MM.1S (cell line): ENCODE data around the gene SHQ1.

Experiments used
- DNase-seq: peaks from one replicate; pipeline ENCODE4 v3.0.0-alpha.2; 2015
- H2AFZ ChIP-seq: fragments of 300-600 bp; sonication (generic); 2 replicates; pipeline ENCODE4 v1.6.0; 2016; ENCODE audit warnings: antibody characterized with exemption, low read length
- H3F3A ChIP-seq: fragments of 300-600 bp; sonication (generic); 2 replicates; pipeline ENCODE4 v1.6.1; 2016; ENCODE audit warnings: mild to moderate bottlenecking, antibody characterized with exemption, low read length, moderate library complexity, mixed read lengths; ENCODE audit not compliant: insufficient read depth
- H3K27ac ChIP-seq: fragments of 300-600 bp; sonication (generic); 2 replicates; pipeline ENCODE4 v1.5.1; 2016; ENCODE audit warnings: mild to moderate bottlenecking, low read length
- H3K27me3 ChIP-seq: fragments of 300-600 bp; sonication (generic); replicated peaks from 2 replicates; pipeline ENCODE4 v1.6.0; 2016; ENCODE audit warnings: low read length; ENCODE audit not compliant: insufficient read depth
- H3K36me3 ChIP-seq: fragments of 300-600 bp; sonication (generic); replicated peaks from 2 replicates; pipeline ENCODE4 v1.6.1; 2016; ENCODE audit warnings: mild to moderate bottlenecking, low read length, mixed read lengths; ENCODE audit not compliant: insufficient read depth
- H3K4me1 ChIP-seq: fragments of 300-600 bp; sonication (generic); 2 replicates; pipeline ENCODE4 v1.6.1; 2016; ENCODE audit warnings: low read length, mixed read lengths
- H3K4me2 ChIP-seq: fragments of 300-600 bp; sonication (generic); 2 replicates; pipeline ENCODE4 v1.6.0; 2016; ENCODE audit warnings: low read depth, low read length
- H3K4me3 ChIP-seq: fragments of 300-600 bp; sonication (generic); 2 replicates; pipeline ENCODE4 v1.5.1; 2016; ENCODE audit warnings: low read length, mixed read lengths
- H3K79me2 ChIP-seq: fragments of 300-600 bp; sonication (generic); 2 replicates; pipeline ENCODE4 v1.6.1; 2016; ENCODE audit warnings: mixed run types, low read length, mixed read lengths
- H3K9ac ChIP-seq: fragments of 300-600 bp; sonication (generic); 2 replicates; pipeline ENCODE4 v1.6.1; 2016; ENCODE audit warnings: low read length, mixed read lengths
- H3K9me2 ChIP-seq: fragments of 300-600 bp; sonication (generic); replicated peaks from 2 replicates; pipeline ENCODE4 v1.6.1; 2016; ENCODE audit warnings: mild to moderate bottlenecking, low read length, mixed read lengths; ENCODE audit not compliant: insufficient read depth
- H3K9me3 ChIP-seq: fragments of 300-600 bp; sonication (generic); replicated peaks from 2 replicates; pipeline ENCODE4 v1.6.1; 2016; ENCODE audit warnings: mild to moderate bottlenecking, low read length, mixed read lengths; ENCODE audit not compliant: insufficient read depth
- H4K20me1 ChIP-seq: fragments of 300-600 bp; sonication (generic); 2 replicates; pipeline ENCODE4 v1.6.1; 2016; ENCODE audit warnings: mild to moderate bottlenecking, low read length, moderate library complexity, mixed read lengths; ENCODE audit not compliant: insufficient read depth
- CTCF ChIP-seq: fragments of 300-600 bp; sonication (generic); IDR thresholded peaks from 2 replicates; pipeline ENCODE4 v1.5.1; 2016; ENCODE audit warnings: antibody characterized with exemption, low read length, mixed read lengths
- EZH2 ChIP-seq: fragments of 300-600 bp; sonication (generic); optimal IDR thresholded peaks from 2 replicates; pipeline ENCODE3; 2017; ENCODE audit warnings: low read depth, mild to moderate bottlenecking, antibody characterized with exemption, low read length, mixed read lengths
- EZH2phosphoT487 ChIP-seq: fragments of 300-600 bp; sonication (generic); IDR thresholded peaks from 2 replicates; pipeline ENCODE4 v1.6.1; 2018; ENCODE audit warnings: antibody characterized with exemption, low read length

SHQ1 gene

GRCh38 chr3:72803573-72803972 is 44.7 kb downstream of the SHQ1 start:
- Histone ChIP-seq H3K4me2 (no peak overlapping the region), H2AFZ (no peak overlapping the region), H4K20me1 (no peaks in the 10 kb centered on the region), H3K9me3 (no peaks in the 10 kb centered on the region), H3K4me1 (no peaks in the 10 kb centered on the region), H3K9me2 (no peaks in the 10 kb centered on the region), H3K27ac (no peak overlapping the region), H3F3A (no peaks in the 10 kb centered on the region), H3K79me2 (no peaks in the 10 kb centered on the region), H3K27me3 (no peaks in the 10 kb centered on the region), H3K4me3 (no peak overlapping the region), H3K9ac (no peak overlapping the region), H3K36me3 (no peaks in the 10 kb centered on the region)
- DNase-seq = no peak
- TF ChIP-seq EZH2phosphoT487 (no peak), EZH2 (no peak), CTCF (no peak)

GRCh38 chr3:72802001-72802400 is 46.2 kb downstream of the SHQ1 start:
- H3K36me3 ChIP-seq = no peaks in the 10 kb centered on the region
- no peaks in the 10 kb centered on the region for H3K9me2 ChIP-seq
- no peak for DNase-seq
- no peaks in the 10 kb centered on the region for H4K20me1 ChIP-seq
- no peaks in the 10 kb centered on the region for H3K27me3 ChIP-seq
- H3K4me1 ChIP-seq = no peaks in the 10 kb centered on the region
- no peak overlapping the region for H3K9ac ChIP-seq
- H3K4me3 ChIP-seq = no peak overlapping the region
- H2AFZ ChIP-seq = no peak overlapping the region
- H3F3A ChIP-seq = no peaks in the 10 kb centered on the region
- H3K9me3 ChIP-seq = no peaks in the 10 kb centered on the region
- TF ChIP-seq EZH2 (no peak), CTCF (no peak)
- H3K4me2 ChIP-seq = no peak overlapping the region
- no peaks in the 10 kb centered on the region for H3K79me2 ChIP-seq
- no peak overlapping the region for H3K27ac ChIP-seq

- no peak overlapping the region for H3K27ac ChIP-seq
- H3K9me3 ChIP-seq = no peaks in the 10 kb centered on the region
- TF ChIP-seq CTCF (no peak), EZH2 (no peak), EZH2phosphoT487 (no peak)
- no peak for DNase-seq
- H3K27me3 ChIP-seq = no peaks in the 10 kb centered on the region
- no peaks in the 10 kb centered on the region for H3K36me3 ChIP-seq
- no peaks in the 10 kb centered on the region for H3K9me2 ChIP-seq
- H3K4me2 ChIP-seq = no peak overlapping the region
- H3F3A ChIP-seq = no peaks in the 10 kb centered on the region
- no peaks in the 10 kb centered on the region for H3K79me2 ChIP-seq
- no peaks in the 10 kb centered on the region for H3K4me1 ChIP-seq
- H2AFZ ChIP-seq = no peak overlapping the region
- H4K20me1 ChIP-seq = no peaks in the 10 kb centered on the region
- no peak overlapping the region for H3K9ac ChIP-seq
- no peak overlapping the region for H3K4me3 ChIP-seq
Observed at GRCh38 chr3:72800869-72801268, 47.4 kb downstream of the SHQ1 start.
